GM19023 (cell line): ENCODE data around the gene TM9SF2.

Experiments
- ATAC-seq: cut with Tn5 transposase; IDR thresholded peaks from one replicate; pipeline ENCODE4 v1.9.1; 2021; ENCODE audit warnings: mild to moderate bottlenecking, moderate library complexity; ENCODE audit not compliant: unreplicated experiment

TM9SF2 gene

GRCh38 chr13:99575376-99576120, 74.3 kb downstream of the TM9SF2 start:
- ATAC-seq: no peak

GRCh38 chr13:99577934-99578917, 77.0 kb downstream of the TM9SF2 start:
- ATAC-seq: no peak

GRCh38 chr13:99580500-99581268, 79.4 kb downstream of the TM9SF2 start:
- ATAC-seq: no peak

- no peak for ATAC-seq
Observed at GRCh38 chr13:99582511-99582910, 81.2 kb downstream of the TM9SF2 start.

GRCh38 chr13:99585609-99586008, 84.3 kb downstream of the TM9SF2 start:
- ATAC-seq: no peak

- ATAC-seq: no peak
Observed at GRCh38 chr13:99587021-99587420, 85.7 kb downstream of the TM9SF2 start.

GRCh38 chr13:99587893-99588606, 86.8 kb downstream of the TM9SF2 start:
- ATAC-seq: no peak

GRCh38 chr13:99589575-99589974, 88.3 kb downstream of the TM9SF2 start:
- ATAC-seq: no peak

- no peak for ATAC-seq
Observed at GRCh38 chr13:99590519-99591011, 89.3 kb downstream of the TM9SF2 start.

- ATAC-seq: no peak
Observed at GRCh38 chr13:99596180-99596579, 94.9 kb downstream of the TM9SF2 start.

- no peak for ATAC-seq
Observed at GRCh38 chr13:99600318-99600717, 99.0 kb downstream of the TM9SF2 start.

GRCh38 chr13:99601535-99601934, 100.3 kb downstream of the TM9SF2 start:
- no peak for ATAC-seq

- ATAC-seq: no peak
Observed at GRCh38 chr13:99604636-99605035, 103.4 kb downstream of the TM9SF2 start.

- ATAC-seq: peak; percentile 58
Observed at GRCh38 chr13:99605420-99606323, 104.4 kb downstream of the TM9SF2 start.

- peak; percentile 87 for ATAC-seq
Observed at GRCh38 chr13:99606324-99607066, 105.2 kb downstream of the TM9SF2 start, which contains the start of gene CLYBL. Gene CLYBL, plus strand, starts transcription at chr13:99606690.

GRCh38 chr13:99608345-99608744, 107.1 kb downstream of the TM9SF2 start:
- no peak for ATAC-seq

GRCh38 chr13:99610702-99611289, 109.5 kb downstream of the TM9SF2 start:
- ATAC-seq: no peak
